Liver (tissue), 9 donors: Measurements from ENCODE around the gene SENP1. TPM values are rescaled to one million over a fixed set of nuclear protein-coding genes. Genes with fewer than 3 reads are reported as not detected.
A peak's percentile ranks its signal among the peaks of the same experiment; 100 is the strongest.

ENCODE experiments used
- DNase-seq: peaks from one replicate; pipeline ENCODE4 v3.0.0-alpha.2; 2017; ENCODE audit warnings: low spot score
- H3K27ac ChIP-seq, 2 donors: one replicate each; pipeline ENCODE4 v1.7.0; 2013; ENCODE audit warnings: inconsistent platforms in 2 of 2, low read length in 2 of 2, control low read depth in 1 of 2, low read depth in 1 of 2, mild to moderate bottlenecking in 1 of 2
- H3K27me3 ChIP-seq, 4 donors: one replicate each; pipeline versions ENCODE4 v1.6.1 to v1.7.0; 2013; ENCODE audit warnings: low read length in 3 of 4, inconsistent platforms in 1 of 4, mild to moderate bottlenecking in 1 of 4, moderate library complexity in 1 of 4; ENCODE audit not compliant: control insufficient read depth in 4 of 4, insufficient read depth in 4 of 4
- H3K36me3 ChIP-seq, 4 donors: one replicate each; pipeline versions ENCODE4 v1.6.1 to v1.7.0; 2013; ENCODE audit warnings: low read length in 3 of 4, mild to moderate bottlenecking in 3 of 4, low read depth in 1 of 4, moderate library complexity in 1 of 4; ENCODE audit not compliant: control insufficient read depth in 4 of 4, insufficient read depth in 3 of 4
- H3K4me1 ChIP-seq, 4 donors: one replicate each; pipeline versions ENCODE4 v1.6.1 to v1.7.0; 2013; ENCODE audit warnings: low read length in 3 of 4, mild to moderate bottlenecking in 3 of 4, moderate library complexity in 1 of 4; ENCODE audit not compliant: control insufficient read depth in 4 of 4, insufficient read depth in 4 of 4
- H3K4me3 ChIP-seq, 3 donors: one replicate each; pipeline versions ENCODE4 v1.6.1 to v1.7.0; 2013; ENCODE audit warnings: low read length in 3 of 3, control low read depth in 1 of 3, low read depth in 1 of 3, mild to moderate bottlenecking in 1 of 3
- H3K9ac ChIP-seq, 2 donors: one replicate each; pipeline ENCODE4 v1.7.0; 2013; ENCODE audit warnings: low read length in 2 of 2, mild to moderate bottlenecking in 2 of 2, moderate library complexity in 2 of 2, control low read depth in 1 of 2, low read depth in 1 of 2
- H3K9me3 ChIP-seq, 4 donors: one replicate each; pipeline versions ENCODE4 v1.6.1 to v1.7.0; 2013; ENCODE audit warnings: low read length in 3 of 4; ENCODE audit not compliant: control insufficient read depth in 4 of 4
- ATF3 ChIP-seq: IDR thresholded peaks from 2 replicates; pipeline ENCODE4 v1.6.1; 2016; ENCODE audit warnings: antibody characterized with exemption
- EGR1 ChIP-seq, 2 donors: IDR thresholded peaks; 2 replicates each; pipeline ENCODE4 v1.6.1; 2016 to 2018; ENCODE audit warnings: antibody characterized with exemption in 2 of 2, low read depth in 2 of 2
- FOXA1 ChIP-seq: IDR thresholded peaks from 2 replicates; pipeline ENCODE4 v1.6.1; 2016; ENCODE audit warnings: antibody characterized with exemption
- FOXA2 ChIP-seq: IDR thresholded peaks from 2 replicates; pipeline ENCODE4 v1.6.1; 2016; ENCODE audit warnings: antibody characterized with exemption
- GABPA ChIP-seq, 2 donors: IDR thresholded peaks in 1 of 2; conservative IDR thresholded peaks in 1 of 2; 2 replicates each; pipeline ENCODE4 v1.6.1; 2016; ENCODE audit warnings: antibody characterized with exemption in 2 of 2, mild to moderate bottlenecking in 1 of 2, moderate library complexity in 1 of 2
- JUND ChIP-seq, 2 donors: IDR thresholded peaks; 2 replicates each; pipeline ENCODE4 v1.6.1; 2016; ENCODE audit warnings: antibody characterized with exemption in 2 of 2
- NR2F2 ChIP-seq: IDR thresholded peaks from 2 replicates; pipeline ENCODE4 v1.6.1; 2016; ENCODE audit warnings: antibody characterized with exemption
- REST ChIP-seq: IDR thresholded peaks from 2 replicates; pipeline ENCODE4 v1.6.1; 2016; ENCODE audit warnings: antibody characterized with exemption, mild to moderate bottlenecking
- RXRA ChIP-seq, 2 donors: IDR thresholded peaks; 2 replicates each; pipeline ENCODE4 v1.6.1; 2017 to 2018; ENCODE audit warnings: antibody characterized with exemption in 2 of 2, mild to moderate bottlenecking in 1 of 2
- SP1 ChIP-seq: IDR thresholded peaks from 2 replicates; pipeline ENCODE4 v1.6.1; 2018; ENCODE audit warnings: antibody characterized with exemption, mild to moderate bottlenecking
- TAF1 ChIP-seq: conservative IDR thresholded peaks from 2 replicates; pipeline ENCODE4 v1.6.1; 2016; ENCODE audit warnings: antibody characterized with exemption, mild to moderate bottlenecking
- YY1 ChIP-seq: IDR thresholded peaks from 2 replicates; pipeline ENCODE4 v1.6.1; 2016; ENCODE audit warnings: antibody characterized with exemption, mild to moderate bottlenecking
- WGBS: extraction: QIAGEN DNeasy Blood & Tissue Kit; methylation state at CpG from one replicate; pipeline ENCODE4 v1.1.7; 2013; 5-methylcytosine and 5-hydroxymethylcytosine counted together
- polyA plus RNA-seq, 2 donors: library from polyadenylated mRNA; stranded (reverse) in 1 of 2; unstranded in 1 of 2; fragments of 200-250 nt in 1 of 2; fragments of >200 nt in 1 of 2; fragmentation: Nextera tagmentation in 1 of 2; extraction: Ambion mirVana in 1 of 2; gene quantifications; one replicate each; pipeline versions ENCODE4 v1.2.1 to v1.2.3, GENCODE V29; 2013 to 2015
- total RNA-seq, 2 donors: library from RNA; depleted of rRNA; stranded (reverse); fragments of >200 nt; gene quantifications; one replicate each; pipeline ENCODE4 v1.2.3, GENCODE V29; 2014
- TF ChIP-seq, protein P1 (sequence below): IDR thresholded peaks from 2 replicates; pipeline ENCODE4 v1.6.1; 2016; ENCODE audit warnings: antibody characterized with exemption
- donor health status: healthy.
- donor health status: healthy.
- donor health status: healthy.
- donor health status: healthy.
- donor health status: healthy.

Gene SENP1
- total and polyA plus RNA-seq, 4 donors, result 1.4 to 11.7 (median 4.2) TPM

GRCh38 chr12:48119834-48120195, 13.9 kb upstream of the SENP1 start:
- H3K4me1 ChIP-seq, result peaks cover 0 to 4% (median under 1%) of the 10 kb centered on the region in 4 donors
- H3K36me3 ChIP-seq, result no peaks in the 10 kb centered on the region
- no peak overlapping the region for H3K27ac ChIP-seq
- no peaks in the 10 kb centered on the region for H3K9me3 ChIP-seq
- H3K9ac ChIP-seq, result no peak overlapping the region
- TF ChIP-seq NR2F2, result no peak
- TF ChIP-seq GABPA (IDR thresholded peaks at IDR 0.05 in 1 of 2, conservative IDR thresholded peaks at IDR 0.05 in 1 of 2), result no peak
- TF ChIP-seq, protein P1, sequence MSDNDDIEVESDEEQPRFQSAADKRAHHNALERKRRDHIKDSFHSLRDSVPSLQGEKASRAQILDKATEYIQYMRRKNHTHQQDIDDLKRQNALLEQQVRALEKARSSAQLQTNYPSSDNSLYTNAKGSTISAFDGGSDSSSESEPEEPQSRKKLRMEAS, result no peak
- TF ChIP-seq FOXA1, result no peak
- no peak for TF ChIP-seq JUND (IDR thresholded peaks at IDR 0.05)
- no peak for TF ChIP-seq RXRA (IDR thresholded peaks at IDR 0.05)
- peak overlapping the region; percentile 22 to 45 (median 44) for H3K4me3 ChIP-seq
- 39% methylated on average over 5 of the region's 5 CpGs for WGBS
- H3K27me3 ChIP-seq, result no peaks in the 10 kb centered on the region
- no peak for DNase-seq

DNA sequence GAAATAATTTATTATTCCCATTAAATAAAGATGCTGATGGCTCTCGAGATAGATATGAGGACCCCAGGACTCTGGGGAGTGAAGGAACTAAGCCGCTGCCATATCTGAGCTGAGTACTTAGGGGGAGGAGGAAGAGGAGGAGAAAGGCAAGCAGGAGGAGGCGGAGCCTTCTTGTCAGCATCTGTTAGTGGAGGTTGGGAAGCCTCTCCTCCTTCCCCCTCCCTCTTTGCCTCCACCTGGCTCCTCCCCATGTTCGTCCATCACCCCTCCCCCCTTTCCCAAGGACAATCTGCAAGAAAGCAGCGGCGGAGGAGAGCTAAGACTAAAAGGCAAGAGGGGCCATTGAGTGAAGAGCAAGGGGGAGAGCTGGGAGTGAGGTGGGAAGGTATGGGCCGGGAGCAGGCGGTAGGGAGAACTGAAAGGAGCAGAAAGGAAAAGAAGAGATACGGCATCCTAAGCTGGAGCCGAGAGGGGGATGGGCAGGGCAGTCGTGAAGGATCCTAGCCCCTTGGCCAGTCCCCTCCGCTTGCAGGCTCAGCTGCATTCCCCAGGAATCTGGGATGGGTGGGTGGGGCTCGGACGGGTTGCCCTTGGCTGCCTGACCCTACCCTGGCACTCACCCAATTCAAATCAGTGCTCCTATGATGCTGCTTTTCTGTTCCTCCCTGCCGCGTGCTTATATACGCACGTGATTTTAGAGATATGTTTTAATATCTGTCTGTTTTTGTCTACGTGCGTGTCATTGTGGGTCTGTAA, 13.4 kb upstream of the SENP1 start, which contains the start of gene PFKM:
Gene PFKM, plus strand, starts transcription at position 287 of the 756 bp plus-strand sequence. CDS start 3,411 bp downstream, outside the sequence.
- Histone ChIP-seq H3K4me3 (peak within 1 kb of the TSS; percentile 44 to 50 (median 45)), H3K4me1 (peaks cover 0 to 4% (median under 1%) of the 10 kb centered on the region in 4 donors), H3K27ac (no peak within 1 kb of the TSS), H3K9ac (no peak within 1 kb of the TSS), H3K36me3 (no peaks in the 10 kb centered on the region), H3K9me3 (no peaks in the 10 kb centered on the region), H3K27me3 (no peaks in the 10 kb centered on the region)
- WGBS, result 15% methylated on average over 20 of the region's 20 CpGs
- DNase-seq, result peak; percentile 59
- TF ChIP-seq YY1, result no peak
- TF ChIP-seq NR2F2, result peak; percentile 8

DNA sequence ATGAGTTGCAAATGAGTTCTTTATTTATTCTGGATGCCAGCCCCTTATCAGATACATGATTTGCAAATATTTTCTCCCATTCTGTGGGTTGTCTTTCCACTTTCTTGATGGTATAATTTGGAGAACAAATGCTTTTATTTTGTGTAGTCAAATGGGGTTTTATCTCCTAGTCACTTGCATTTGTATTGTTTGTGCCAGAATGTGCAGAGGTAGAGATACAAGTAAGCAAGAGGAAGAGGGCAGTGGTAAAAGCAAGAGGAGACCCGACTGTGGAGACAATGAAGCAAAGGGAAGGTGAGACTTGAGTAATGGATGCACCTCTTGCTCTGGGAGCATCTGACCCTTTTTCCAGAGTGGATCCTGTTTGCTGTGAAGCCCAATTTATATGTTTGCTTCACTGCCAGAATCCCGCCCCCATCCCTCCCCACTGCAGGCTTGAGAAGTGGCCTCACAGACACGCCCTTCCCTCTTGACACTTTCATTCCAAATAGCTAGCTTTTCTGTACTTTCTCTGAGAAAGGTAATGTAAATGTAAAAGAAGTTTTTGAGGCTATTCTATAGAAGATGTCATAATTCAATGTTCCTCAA, 12.5 kb upstream of the SENP1 start:
- Histone ChIP-seq H3K4me1 (peaks cover 0 to 4% (median under 1%) of the 10 kb centered on the region in 4 donors), H3K27ac (no peak overlapping the region), H3K9ac (no peak overlapping the region), H3K27me3 (no peaks in the 10 kb centered on the region), H3K4me3 (no peak overlapping the region), H3K36me3 (no peaks in the 10 kb centered on the region), H3K9me3 (no peaks in the 10 kb centered on the region)
- no peak for TF ChIP-seq ATF3
- no peak for TF ChIP-seq EGR1 (IDR thresholded peaks at IDR 0.05; ENCODE audit: low read depth in 2 of 2)
- no peak for TF ChIP-seq TAF1
- TF ChIP-seq RXRA (IDR thresholded peaks at IDR 0.05), result no peak
- no peak for TF ChIP-seq FOXA2
- no peak for TF ChIP-seq SP1
- no peak for TF ChIP-seq NR2F2
- no peak for TF ChIP-seq REST
- DNase-seq, result no peak
- 73% methylated on average over 3 of the region's 3 CpGs for WGBS
